Keratinocyte (primary cell): ENCODE data around the gene KNOP1. TPM values are rescaled to one million over a fixed set of nuclear protein-coding genes. Genes with fewer than 3 reads are reported as not detected.

Source experiments
- DNase-seq: peaks from one replicate; pipeline ENCODE4 v3.0.0-alpha.2; 2011; ENCODE audit warnings: low read depth, missing footprints, low spot score
- FAIRE-seq: peaks from 2 replicates; lab custom pipeline; 2011; peaks lifted over from hg19 to GRCh38; lab: Jason Lieb, UNC
- H2AFZ ChIP-seq: 2 replicates; pipeline ENCODE4 v1.6.0; 2012; ENCODE audit warnings: low read length, control low read depth, inconsistent platforms; ENCODE audit not compliant: control insufficient read depth
- H3K27ac ChIP-seq: 2 replicates; pipeline ENCODE4 v1.5.1; 2011; ENCODE audit warnings: low read length; ENCODE audit not compliant: control insufficient read depth, insufficient read depth
- H3K27me3 ChIP-seq: 3 replicates; pipeline ENCODE4 v1.6.0; 2011; ENCODE audit warnings: low read length; ENCODE audit not compliant: control insufficient read depth, insufficient read depth; ENCODE audit errors: extremely low read depth
- H3K36me3 ChIP-seq, 2 experiments: 2 replicates in 1 of 2; 3 replicates in 1 of 2; pipeline ENCODE4 v1.5.1; 2011; ENCODE audit warnings: low read length in 2 of 2, mild to moderate bottlenecking in 1 of 2; ENCODE audit not compliant: control insufficient read depth in 2 of 2, insufficient read depth in 2 of 2; ENCODE audit errors: extremely low read depth in 1 of 2
- H3K4me1 ChIP-seq: 3 replicates; pipeline ENCODE4 v1.5.1; 2011; ENCODE audit warnings: low read length; ENCODE audit not compliant: control insufficient read depth, insufficient read depth; ENCODE audit errors: extremely low read depth
- H3K4me2 ChIP-seq: 3 replicates; pipeline ENCODE4 v1.6.0; 2011; ENCODE audit warnings: low read depth, low read length; ENCODE audit not compliant: control insufficient read depth, insufficient read depth; ENCODE audit errors: extremely low read depth
- H3K4me3 ChIP-seq, 3 experiments: fragments of 200-600 bp in 1 of 3; sonication (generic) in 1 of 3; 2 replicates in 2 of 3; 3 replicates in 1 of 3; pipeline ENCODE4 v1.5.1; 2011 to 2016; ENCODE audit warnings: low read length in 3 of 3, mild to moderate bottlenecking in 3 of 3, control low read depth in 2 of 3, inconsistent platforms in 1 of 3, low read depth in 1 of 3, mixed read lengths in 1 of 3, mixed run types in 1 of 3, moderate library complexity in 1 of 3; ENCODE audit not compliant: control insufficient read depth in 2 of 3, insufficient read depth in 2 of 3; ENCODE audit errors: extremely low read depth in 1 of 3
- H3K79me2 ChIP-seq: 2 replicates; pipeline ENCODE4 v1.6.0; 2012; ENCODE audit warnings: low read length; ENCODE audit not compliant: control insufficient read depth, insufficient read depth
- H3K9ac ChIP-seq: 3 replicates; pipeline ENCODE4 v1.6.0; 2011; ENCODE audit warnings: low read length; ENCODE audit not compliant: control insufficient read depth, insufficient read depth; ENCODE audit errors: extremely low read depth
- H3K9me1 ChIP-seq: 3 replicates; pipeline ENCODE4 v1.6.0; 2011; ENCODE audit warnings: low read length; ENCODE audit not compliant: control insufficient read depth, insufficient read depth; ENCODE audit errors: extremely low read depth
- H3K9me3 ChIP-seq: 2 replicates; pipeline ENCODE4 v1.5.1; 2012; ENCODE audit warnings: low read depth, low read length; ENCODE audit not compliant: control insufficient read depth
- H4K20me1 ChIP-seq: 3 replicates; pipeline ENCODE4 v1.6.0; 2011; ENCODE audit warnings: low read length; ENCODE audit not compliant: control insufficient read depth, insufficient read depth; ENCODE audit errors: extremely low read depth
- EZH2 ChIP-seq: IDR thresholded peaks from one replicate; pipeline ENCODE4 v1.6.1; 2012; ENCODE audit warnings: inconsistent platforms, mild to moderate bottlenecking, low read length, moderate library complexity
- dilution Hi-C: fragments of 300-500 bp; cut with MboI; formaldehyde crosslinking; loops from one replicate; pipeline ENCODE4 v1.7.0; 2020; ENCODE audit warnings: low sequenced_read_pairs; ENCODE audit not compliant: extremely low pct_ligation_motif_present
- polyA plus RNA-seq, 5 experiments: library from polyadenylated mRNA; depleted of rRNA in 3 of 5; stranded (reverse) in 3 of 5; stranded (forward) in 1 of 5; unstranded in 1 of 5; fragments of >200 nt; gene quantifications; 1 replicate in 1 of 5; 2 replicates in 3 of 5; 3 replicates in 1 of 5; pipeline versions ENCODE4 v1.2.1 to v1.2.3, GENCODE V29; 2011 to 2012; ENCODE audit warnings: missing spikeins in 2 of 5, low read depth in 1 of 5, low replicate concordance in 1 of 5
- TF ChIP-seq, protein P1 (sequence below), 3 experiments: IDR thresholded peaks in 1 of 3; conservative IDR thresholded peaks in 1 of 3; optimal IDR thresholded peaks in 1 of 3; 2 replicates in 2 of 3; 3 replicates in 1 of 3; pipeline versions ENCODE3 to v1.5.1; 2011; ENCODE audit warnings: low read length in 3 of 3, mild to moderate bottlenecking in 3 of 3, moderate library complexity in 2 of 3, control low read depth in 1 of 3, inconsistent platforms in 1 of 3; ENCODE audit not compliant: insufficient read depth in 2 of 3; ENCODE audit errors: extremely low read depth in 1 of 3

Gene KNOP1
- polyA plus RNA-seq, 1 donor (not counting 4 experiments of a cell fraction or from before 2014, with no cell fraction given) = 19.8 TPM

DNA sequence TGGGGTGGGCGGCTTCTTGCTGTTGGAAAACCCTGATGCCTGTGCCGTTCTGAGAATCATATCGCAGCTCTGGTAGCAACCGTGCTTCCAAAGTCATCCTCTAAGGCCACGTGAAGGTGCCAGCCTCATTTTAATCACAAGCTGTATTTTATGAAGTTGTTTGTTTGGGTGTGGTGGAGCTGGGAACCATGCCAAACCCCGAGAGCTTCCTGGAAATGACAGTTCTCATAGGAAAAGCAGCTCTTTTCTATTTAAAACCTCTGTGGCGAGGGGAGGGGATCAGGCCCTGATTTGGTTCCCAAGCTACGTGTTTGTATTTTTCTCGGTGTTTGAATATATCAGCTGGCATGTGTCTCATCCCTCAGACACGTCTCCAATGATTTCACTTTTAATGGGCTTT, 21.7 kb downstream of the KNOP1 start:
- no peak for TF ChIP-seq EZH2
- TF ChIP-seq, protein P1, sequence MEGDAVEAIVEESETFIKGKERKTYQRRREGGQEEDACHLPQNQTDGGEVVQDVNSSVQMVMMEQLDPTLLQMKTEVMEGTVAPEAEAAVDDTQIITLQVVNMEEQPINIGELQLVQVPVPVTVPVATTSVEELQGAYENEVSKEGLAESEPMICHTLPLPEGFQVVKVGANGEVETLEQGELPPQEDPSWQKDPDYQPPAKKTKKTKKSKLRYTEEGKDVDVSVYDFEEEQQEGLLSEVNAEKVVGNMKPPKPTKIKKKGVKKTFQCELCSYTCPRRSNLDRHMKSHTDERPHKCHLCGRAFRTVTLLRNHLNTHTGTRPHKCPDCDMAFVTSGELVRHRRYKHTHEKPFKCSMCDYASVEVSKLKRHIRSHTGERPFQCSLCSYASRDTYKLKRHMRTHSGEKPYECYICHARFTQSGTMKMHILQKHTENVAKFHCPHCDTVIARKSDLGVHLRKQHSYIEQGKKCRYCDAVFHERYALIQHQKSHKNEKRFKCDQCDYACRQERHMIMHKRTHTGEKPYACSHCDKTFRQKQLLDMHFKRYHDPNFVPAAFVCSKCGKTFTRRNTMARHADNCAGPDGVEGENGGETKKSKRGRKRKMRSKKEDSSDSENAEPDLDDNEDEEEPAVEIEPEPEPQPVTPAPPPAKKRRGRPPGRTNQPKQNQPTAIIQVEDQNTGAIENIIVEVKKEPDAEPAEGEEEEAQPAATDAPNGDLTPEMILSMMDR (optimal IDR thresholded peaks at IDR 0.05 in 1 of 3, IDR thresholded peaks at IDR 0.05 in 1 of 3, conservative IDR thresholded peaks at IDR 0.05 in 1 of 3; ENCODE audit: extremely low read depth in 1 of 3, insufficient read depth in 2 of 3, low read length in 3 of 3) = no peak

DNA sequence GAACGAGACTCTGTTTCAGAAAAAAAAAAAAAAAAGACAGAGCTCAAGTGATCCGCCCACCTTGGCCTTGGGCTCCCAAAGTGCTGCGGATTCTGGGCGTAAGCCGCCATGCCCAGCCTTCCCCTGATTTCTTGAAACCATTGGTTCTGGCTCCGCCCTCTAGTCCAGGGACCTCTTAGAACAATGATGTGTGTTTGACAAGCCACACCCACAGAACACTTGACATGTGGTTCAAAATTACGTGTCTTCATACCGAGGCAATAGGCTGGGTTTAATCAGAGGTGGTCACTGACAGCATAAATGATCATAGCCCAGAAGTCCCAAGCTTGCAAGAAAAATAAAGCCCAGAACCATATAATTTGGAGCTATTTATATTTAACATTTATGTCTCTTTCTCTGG, 23.0 kb downstream of the KNOP1 start:
- Histone ChIP-seq H3K4me1 (peaks cover 16% of the 10 kb centered on the region), H4K20me1 (peaks cover 12% of the 10 kb centered on the region), H3K27ac (no peak overlapping the region), H3K4me2 (no peak overlapping the region), H3K9ac (no peak overlapping the region), H3K9me1 (no peaks in the 10 kb centered on the region), H2AFZ (no peak overlapping the region), H3K36me3 (peaks cover 4 to 19% of the 10 kb centered on the region in 2 experiments), H3K27me3 (no peaks in the 10 kb centered on the region), H3K79me2 (no peaks in the 10 kb centered on the region), H3K9me3 (no peaks in the 10 kb centered on the region), H3K4me3 (no peak overlapping the region)
- FAIRE-seq (no peak), DNase-seq (no peak)
- dilution Hi-C loops = no loop called here
- TF ChIP-seq, protein P1 (optimal IDR thresholded peaks at IDR 0.05 in 1 of 3, IDR thresholded peaks at IDR 0.05 in 1 of 3, conservative IDR thresholded peaks at IDR 0.05 in 1 of 3; ENCODE audit: extremely low read depth in 1 of 3, insufficient read depth in 2 of 3, low read length in 3 of 3) = no peak
- no peak for TF ChIP-seq EZH2

More for the DNA sequence above, 21.7 kb downstream of the KNOP1 start:
- H3K36me3 ChIP-seq = peaks cover 4 to 19% of the 10 kb centered on the region in 2 experiments
- peak overlapping the region; percentile 74 for H3K4me2 ChIP-seq
- peaks cover 16% of the 10 kb centered on the region for H3K4me1 ChIP-seq
- peak; percentile 43 for FAIRE-seq
- no peak for DNase-seq
- H3K27me3 ChIP-seq = no peaks in the 10 kb centered on the region
- no peak overlapping the region for H2AFZ ChIP-seq
- no peak overlapping the region for H3K27ac ChIP-seq
- peaks cover 12% of the 10 kb centered on the region for H4K20me1 ChIP-seq
- dilution Hi-C loops = no loop called here
- no peak overlapping the region for H3K4me3 ChIP-seq
- H3K79me2 ChIP-seq = no peaks in the 10 kb centered on the region
- H3K9me3 ChIP-seq = no peaks in the 10 kb centered on the region
- H3K9ac ChIP-seq = no peak overlapping the region
- H3K9me1 ChIP-seq = no peaks in the 10 kb centered on the region
